PC-3 (cell line): ENCODE measurements around the gene SNIP1. TPM values are rescaled to one million over a fixed set of nuclear protein-coding genes. Genes with fewer than 3 reads are reported as not detected.

ENCODE experiments used
- ATAC-seq: fragments of 200-7000 bp; cut with Tn5 transposase; 2 replicates; pipeline ENCODE4 v1.9.1; 2020; ENCODE audit warnings: mild to moderate bottlenecking, moderate library complexity
- Bru-seq: library from RNA; stranded (reverse); fragments of 400-500 nt; gene quantifications from one replicate; lab custom pipeline; 2021; lab: Mats Ljungman, UMichigan
- BruChase-seq, 2 experiments: library from RNA; stranded (reverse); fragments of 400-500 nt; gene quantifications; one replicate each; lab custom pipeline; 2021; lab: Mats Ljungman, UMichigan
- BruUV-seq: library from RNA; stranded (reverse); fragments of 400-500 nt; replicated peaks from 2 replicates; lab custom pipeline; 2021; lab: Mats Ljungman, UMichigan
- CTCF ChIA-PET: fragments of 300-600 bp; sonication (Branson Sonifier 250); formaldehyde crosslinking; loops from one replicate; lab custom pipeline; 2022; ENCODE audit warnings: antibody characterized with exemption; lab: Charles Lee
- POLR2A ChIA-PET: fragments of 300-600 bp; sonication (Branson Sonifier 250); formaldehyde crosslinking; loops from one replicate; lab custom pipeline; 2022; ENCODE audit warnings: antibody characterized with exemption; ENCODE audit not compliant: unreplicated experiment; lab: Charles Lee
- DNase-seq: peaks from one replicate; pipeline ENCODE4 v3.0.0-alpha.2; 2015
- H2AFZ ChIP-seq: fragments of 300-600 bp; sonication (generic); 2 replicates; pipeline ENCODE4 v1.6.0; 2016; ENCODE audit warnings: antibody characterized with exemption, low read length
- H3F3A ChIP-seq: fragments of 300-600 bp; sonication (generic); one replicate; pipeline ENCODE4 v1.6.0; 2017; ENCODE audit warnings: antibody characterized with exemption, low read length, control low read depth, mild to moderate bottlenecking; ENCODE audit not compliant: unreplicated experiment
- H3K27ac ChIP-seq: fragments of 300-600 bp; sonication (generic); 2 replicates; pipeline ENCODE4 v1.5.1; 2016; ENCODE audit warnings: mild to moderate bottlenecking, low read length
- H3K27me3 ChIP-seq: fragments of 300-600 bp; sonication (generic); 2 replicates; pipeline ENCODE4 v1.6.1; 2016; ENCODE audit warnings: low read length, mixed read lengths
- H3K36me3 ChIP-seq: fragments of 300-600 bp; sonication (generic); 2 replicates; pipeline ENCODE4 v1.6.1; 2016; ENCODE audit warnings: low read depth, mixed run types, low read length, mixed read lengths
- H3K4me1 ChIP-seq: fragments of 300-600 bp; sonication (generic); 2 replicates; pipeline ENCODE4 v1.5.1; 2016; ENCODE audit warnings: low read length; ENCODE audit not compliant: insufficient read depth
- H3K4me2 ChIP-seq: fragments of 300-600 bp; sonication (generic); 2 replicates; pipeline ENCODE4 v1.6.0; 2016; ENCODE audit warnings: low read length
- H3K4me3 ChIP-seq: fragments of 300-600 bp; sonication (generic); 2 replicates; pipeline ENCODE4 v1.5.1; 2016; ENCODE audit warnings: mild to moderate bottlenecking, low read length, mixed read lengths
- H3K79me2 ChIP-seq: fragments of 300-600 bp; sonication (generic); 2 replicates; pipeline ENCODE4 v1.6.1; 2017; ENCODE audit warnings: low read length, mixed read lengths
- H3K9ac ChIP-seq: fragments of 300-600 bp; sonication (generic); 2 replicates; pipeline ENCODE4 v1.6.0; 2016; ENCODE audit warnings: mild to moderate bottlenecking, low read length
- H3K9me2 ChIP-seq: fragments of 300-600 bp; sonication (generic); replicated peaks from 2 replicates; pipeline ENCODE4 v1.6.1; 2016; ENCODE audit warnings: mixed run types, low read length, mixed read lengths
- H3K9me3 ChIP-seq: fragments of 300-600 bp; sonication (generic); 2 replicates; pipeline ENCODE4 v1.6.1; 2016; ENCODE audit warnings: low read length, mixed read lengths
- H4K20me1 ChIP-seq: fragments of 300-600 bp; sonication (generic); 2 replicates; pipeline ENCODE4 v1.6.1; 2016; ENCODE audit warnings: low read length, mixed read lengths
- EZH2 ChIP-seq: fragments of 300-600 bp; sonication (generic); IDR thresholded peaks from one replicate; pipeline ENCODE4 v1.6.1; 2017; ENCODE audit warnings: antibody characterized with exemption, mild to moderate bottlenecking, low read length; ENCODE audit not compliant: unreplicated experiment
- EZH2phosphoT487 ChIP-seq: fragments of 300-600 bp; sonication (generic); IDR thresholded peaks from 2 replicates; pipeline ENCODE4 v1.6.1; 2018; ENCODE audit warnings: mild to moderate bottlenecking, antibody characterized with exemption, low read length, borderline replicate concordance
- intact Hi-C: fragments of 100-400 bp; cut with micrococcal nuclease; formaldehyde crosslinking; loops from 2 replicates; pipeline ENCODE4 v1.9.0; 2023
- long read RNA-seq: library from polyadenylated mRNA; unstranded; transcript quantifications from one replicate; pipeline ENCODE4 v2.0.0, GENCODE V29; 2021; ENCODE audit not compliant: unreplicated experiment
- total RNA-seq: library from RNA; depleted of rRNA; stranded (reverse); fragments of >200 nt; gene quantifications from 2 replicates; pipeline ENCODE4 v1.2.3, GENCODE V29; 2014; rRNA removed
- TF ChIP-seq, protein P1 (sequence below): fragments of 300-600 bp; sonication (generic); conservative IDR thresholded peaks from 2 replicates; pipeline ENCODE4 v1.5.1; 2017; ENCODE audit warnings: antibody characterized with exemption, low read depth, mild to moderate bottlenecking, low read length

The SNIP1 gene
- total RNA-seq (23.1 and 36.0 TPM in 2 replicates), Bru-seq, nascent RNA (percentile 89 among the genes with signal in this experiment), BruChase-seq, experiment 1, labeled RNA remaining after a 6-hour chase (percentile 85 among the genes with signal in this experiment), BruChase-seq, experiment 2, labeled RNA remaining after a 2-hour chase (percentile 94 among the genes with signal in this experiment)
- long read RNA-seq, full-length matches to known transcripts, result 14 of 16 reads
- long read RNA-seq, partial matches to known transcripts, result 0 of 16 reads
- long read RNA-seq, other reads (novel, unspliced or antisense), result 2 of 16 reads

DNA sequence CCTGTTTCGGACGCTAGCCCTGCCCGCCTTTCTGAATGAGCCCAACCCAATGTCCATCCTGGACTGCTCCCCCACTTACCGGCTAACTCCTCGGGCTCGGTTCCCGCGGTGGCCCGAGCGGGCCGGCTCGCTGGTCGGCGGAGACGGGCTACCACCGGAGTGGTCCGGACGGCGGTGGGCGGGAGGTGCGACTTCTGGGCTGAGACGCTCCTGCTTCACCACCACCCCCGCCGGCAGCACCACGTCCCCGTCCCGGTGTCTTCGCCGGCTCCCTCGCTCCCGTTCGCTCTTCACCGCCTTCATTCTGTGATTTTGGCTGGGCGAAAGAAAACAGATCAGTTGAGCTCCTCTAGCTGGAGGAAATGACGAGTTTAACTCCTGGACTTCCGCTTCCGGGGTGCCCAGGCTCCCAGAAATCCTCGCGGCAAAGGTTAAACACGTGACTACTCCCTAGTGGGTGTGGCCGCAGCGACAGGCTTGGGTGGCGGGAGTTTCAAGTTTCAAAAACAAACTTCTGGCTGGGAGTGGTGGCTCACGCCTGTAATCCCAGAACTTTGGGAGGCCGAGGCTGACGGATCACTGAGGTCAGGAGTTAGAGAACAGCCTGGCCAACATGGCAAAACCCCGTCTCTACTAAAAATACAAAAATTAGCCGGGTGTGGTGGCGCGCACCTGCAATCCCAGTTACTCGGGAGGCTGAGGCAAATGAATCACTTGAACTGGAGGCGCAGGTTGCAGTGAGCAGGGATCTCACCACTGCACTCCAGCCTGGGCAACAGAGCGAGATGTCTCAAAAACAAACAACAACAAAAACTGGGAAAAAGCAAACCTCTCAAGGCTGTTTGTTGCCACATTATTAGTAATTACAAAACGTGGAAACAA is at the start of gene SNIP1:
TSS of gene SNIP1 (minus strand) at position 367 of the 882 bp plus-strand sequence. CDS start at position 303, 64 bp downstream.
- DNase-seq, result peak; percentile 94
- Histone ChIP-seq H3K27ac (peak within 1 kb of the TSS; percentile 59), H3K9ac (peak within 1 kb of the TSS; percentile 95), H3K36me3 (peaks cover 14% of the 10 kb centered on the region), H2AFZ (peak within 1 kb of the TSS; percentile 83), H4K20me1 (peaks cover 7% of the 10 kb centered on the region), H3K4me1 (peaks cover 20% of the 10 kb centered on the region), H3K4me3 (peak within 1 kb of the TSS; percentile 100), H3K9me3 (no peaks in the 10 kb centered on the region), H3K27me3 (no peaks in the 10 kb centered on the region), H3K9me2 (no peaks in the 10 kb centered on the region), H3K79me2 (peaks cover 44% of the 10 kb centered on the region), H3K4me2 (peak within 1 kb of the TSS; percentile 90), H3F3A (no peaks in the 10 kb centered on the region)
- peak; percentile 93 for ATAC-seq
- intact Hi-C loops, result loop anchor here (5.0 kb wide), 1 partner anchor 138 kb away; the partner anchor contains the start of gene CDCA8
- BruUV-seq, result no TSS peak
- TF ChIP-seq EZH2 (no peak), EZH2phosphoT487 (no peak)
- TF ChIP-seq, protein P1, sequence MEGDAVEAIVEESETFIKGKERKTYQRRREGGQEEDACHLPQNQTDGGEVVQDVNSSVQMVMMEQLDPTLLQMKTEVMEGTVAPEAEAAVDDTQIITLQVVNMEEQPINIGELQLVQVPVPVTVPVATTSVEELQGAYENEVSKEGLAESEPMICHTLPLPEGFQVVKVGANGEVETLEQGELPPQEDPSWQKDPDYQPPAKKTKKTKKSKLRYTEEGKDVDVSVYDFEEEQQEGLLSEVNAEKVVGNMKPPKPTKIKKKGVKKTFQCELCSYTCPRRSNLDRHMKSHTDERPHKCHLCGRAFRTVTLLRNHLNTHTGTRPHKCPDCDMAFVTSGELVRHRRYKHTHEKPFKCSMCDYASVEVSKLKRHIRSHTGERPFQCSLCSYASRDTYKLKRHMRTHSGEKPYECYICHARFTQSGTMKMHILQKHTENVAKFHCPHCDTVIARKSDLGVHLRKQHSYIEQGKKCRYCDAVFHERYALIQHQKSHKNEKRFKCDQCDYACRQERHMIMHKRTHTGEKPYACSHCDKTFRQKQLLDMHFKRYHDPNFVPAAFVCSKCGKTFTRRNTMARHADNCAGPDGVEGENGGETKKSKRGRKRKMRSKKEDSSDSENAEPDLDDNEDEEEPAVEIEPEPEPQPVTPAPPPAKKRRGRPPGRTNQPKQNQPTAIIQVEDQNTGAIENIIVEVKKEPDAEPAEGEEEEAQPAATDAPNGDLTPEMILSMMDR, result no peak
- ChIA-PET CTCF (interaction anchor here (0.6 to 1.0 kb wide), 2 partner anchors 40 to 58 kb away, joined by 10 read pairs; partner anchors contain the start of gene MEAF6), POLR2A (no interaction called here)

DNA sequence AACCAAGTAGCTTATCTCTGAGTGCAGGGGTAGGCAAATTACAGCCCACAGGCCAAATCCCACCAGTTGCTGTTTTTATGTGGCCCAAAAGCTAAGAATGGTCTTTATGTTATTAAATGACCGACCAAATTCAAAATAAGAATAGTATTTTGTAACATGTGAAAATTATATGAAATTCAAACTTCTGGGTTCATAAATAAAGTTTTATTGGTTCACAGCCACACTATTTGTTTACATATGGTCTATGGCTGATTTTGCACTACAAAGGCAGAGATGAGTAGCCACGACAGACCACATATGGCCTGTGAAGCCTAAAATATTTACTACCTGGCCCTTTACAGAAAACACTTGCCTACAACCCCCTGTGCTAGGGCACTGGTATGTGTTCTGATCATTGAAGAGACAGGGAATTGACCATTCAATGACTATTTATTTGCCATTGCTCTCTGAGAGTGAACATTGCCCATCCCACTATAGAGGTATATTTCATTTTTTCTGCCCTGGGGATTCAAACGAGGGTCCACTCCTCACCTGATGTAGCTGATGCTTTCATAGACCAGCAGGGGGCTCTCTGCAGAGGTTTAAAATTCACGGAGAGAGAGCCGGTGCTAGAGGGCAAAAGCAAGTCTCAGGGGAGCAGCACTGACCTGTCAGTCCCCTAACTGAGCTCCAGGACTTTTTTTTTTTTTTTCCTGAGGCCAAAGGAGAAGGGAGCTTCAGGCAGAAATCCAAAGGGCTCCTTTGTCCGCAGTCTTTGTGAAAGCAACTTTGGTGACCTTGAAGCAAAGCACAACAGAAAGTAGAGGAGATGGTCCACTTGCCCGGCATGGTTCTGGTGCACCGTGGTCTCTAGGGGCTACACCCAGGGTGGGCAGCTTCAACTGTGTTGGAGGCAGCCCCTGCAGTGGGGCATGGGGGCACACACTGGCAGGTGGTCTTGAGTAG is 48.9 kb upstream of the SNIP1 start:
- TF ChIP-seq EZH2, result no peak
- no peak for TF ChIP-seq EZH2phosphoT487
- TF ChIP-seq, protein P1, result peak; percentile 88
- no peaks in the 10 kb centered on the region for H3K9me3 ChIP-seq
- H3K27me3 ChIP-seq, result peaks cover 11% of the 10 kb centered on the region
- H3K9me2 ChIP-seq, result no peaks in the 10 kb centered on the region
- H3K27ac ChIP-seq, result no peak overlapping the region
- H4K20me1 ChIP-seq, result no peaks in the 10 kb centered on the region
- H3F3A ChIP-seq, result no peaks in the 10 kb centered on the region
- ATAC-seq, result peak; percentile 73
- H3K9ac ChIP-seq, result no peak overlapping the region
- no peaks in the 10 kb centered on the region for H3K79me2 ChIP-seq
- no peak overlapping the region for H3K4me3 ChIP-seq
- no peak overlapping the region for H2AFZ ChIP-seq
- no peaks in the 10 kb centered on the region for H3K4me1 ChIP-seq
- POLR2A ChIA-PET, result no interaction called here
- CTCF ChIA-PET, result interaction anchor here (0.7 to 1.2 kb wide), 5 partner anchors 13 to 100 kb away, joined by 3 to 6 read pairs (median 4); no protein-coding TSS in a partner anchor
- no TSS peak for BruUV-seq
- no peaks in the 10 kb centered on the region for H3K36me3 ChIP-seq
- no peak overlapping the region for H3K4me2 ChIP-seq
- intact Hi-C loops, result loop anchor here (1.0 kb wide), 1 partner anchor 79 kb away; no protein-coding TSS in a partner anchor
- peak; percentile 52 for DNase-seq
